GM12872 (cell line): ENCODE measurements around the gene ARF1.

ENCODE experiments used
- TF ChIP-seq, protein P1 (sequence below): IDR thresholded peaks from 3 replicates; pipeline ENCODE4 v1.5.1; 2011; ENCODE audit warnings: low read depth, mild to moderate bottlenecking, low read length, moderate library complexity; ENCODE audit not compliant: insufficient read depth

Gene ARF1

DNA sequence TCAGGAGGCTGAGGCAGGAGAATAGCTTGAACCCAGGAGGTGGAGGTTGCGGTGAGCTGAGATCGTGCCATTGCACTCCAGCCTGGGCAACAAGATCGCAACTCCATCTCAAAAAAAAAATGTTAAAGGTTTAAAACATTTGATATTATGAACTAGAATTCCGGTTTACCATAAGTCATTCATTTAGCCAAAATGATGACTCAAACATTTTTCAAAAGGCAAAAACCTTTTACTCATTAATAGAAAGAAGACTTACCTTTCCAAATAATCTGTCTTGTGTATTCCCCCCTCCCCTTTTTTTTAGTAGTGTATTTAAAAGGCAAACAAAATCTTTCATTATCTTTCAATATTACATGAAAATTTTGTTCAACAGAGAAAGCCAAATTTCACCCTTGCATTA lies 34.8 kb downstream of the ARF1 start:
- TF ChIP-seq, protein P1, sequence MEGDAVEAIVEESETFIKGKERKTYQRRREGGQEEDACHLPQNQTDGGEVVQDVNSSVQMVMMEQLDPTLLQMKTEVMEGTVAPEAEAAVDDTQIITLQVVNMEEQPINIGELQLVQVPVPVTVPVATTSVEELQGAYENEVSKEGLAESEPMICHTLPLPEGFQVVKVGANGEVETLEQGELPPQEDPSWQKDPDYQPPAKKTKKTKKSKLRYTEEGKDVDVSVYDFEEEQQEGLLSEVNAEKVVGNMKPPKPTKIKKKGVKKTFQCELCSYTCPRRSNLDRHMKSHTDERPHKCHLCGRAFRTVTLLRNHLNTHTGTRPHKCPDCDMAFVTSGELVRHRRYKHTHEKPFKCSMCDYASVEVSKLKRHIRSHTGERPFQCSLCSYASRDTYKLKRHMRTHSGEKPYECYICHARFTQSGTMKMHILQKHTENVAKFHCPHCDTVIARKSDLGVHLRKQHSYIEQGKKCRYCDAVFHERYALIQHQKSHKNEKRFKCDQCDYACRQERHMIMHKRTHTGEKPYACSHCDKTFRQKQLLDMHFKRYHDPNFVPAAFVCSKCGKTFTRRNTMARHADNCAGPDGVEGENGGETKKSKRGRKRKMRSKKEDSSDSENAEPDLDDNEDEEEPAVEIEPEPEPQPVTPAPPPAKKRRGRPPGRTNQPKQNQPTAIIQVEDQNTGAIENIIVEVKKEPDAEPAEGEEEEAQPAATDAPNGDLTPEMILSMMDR, result no peak

- TF ChIP-seq, protein P1, result no peak
These were observed 35.5 kb downstream of the ARF1 start for GRCh38 chr1:228118040-228118439.

DNA sequence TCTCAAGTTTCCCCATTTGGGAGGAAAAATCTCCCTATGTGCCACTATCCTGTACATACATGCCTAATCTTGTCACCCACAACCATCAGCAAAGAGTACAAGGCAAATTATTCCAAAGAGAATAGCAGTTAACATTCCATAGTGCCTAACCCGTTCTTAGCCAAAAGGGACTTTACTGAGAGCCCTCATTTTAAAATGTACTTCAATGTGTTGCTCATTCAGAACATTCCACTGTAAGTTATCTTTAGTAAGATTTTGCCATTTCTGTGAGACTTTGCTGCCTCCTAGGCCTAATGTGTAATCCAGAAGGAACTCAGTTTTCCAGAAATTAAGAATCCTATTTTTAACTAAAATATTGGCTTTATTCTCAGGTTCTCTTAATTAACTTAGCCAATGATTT lies 37.8 kb downstream of the ARF1 start:
- TF ChIP-seq, protein P1, result no peak

GRCh38 chr1:228120857-228121489 lies 38.5 kb downstream of the ARF1 start:
- TF ChIP-seq, protein P1, result no peak

DNA sequence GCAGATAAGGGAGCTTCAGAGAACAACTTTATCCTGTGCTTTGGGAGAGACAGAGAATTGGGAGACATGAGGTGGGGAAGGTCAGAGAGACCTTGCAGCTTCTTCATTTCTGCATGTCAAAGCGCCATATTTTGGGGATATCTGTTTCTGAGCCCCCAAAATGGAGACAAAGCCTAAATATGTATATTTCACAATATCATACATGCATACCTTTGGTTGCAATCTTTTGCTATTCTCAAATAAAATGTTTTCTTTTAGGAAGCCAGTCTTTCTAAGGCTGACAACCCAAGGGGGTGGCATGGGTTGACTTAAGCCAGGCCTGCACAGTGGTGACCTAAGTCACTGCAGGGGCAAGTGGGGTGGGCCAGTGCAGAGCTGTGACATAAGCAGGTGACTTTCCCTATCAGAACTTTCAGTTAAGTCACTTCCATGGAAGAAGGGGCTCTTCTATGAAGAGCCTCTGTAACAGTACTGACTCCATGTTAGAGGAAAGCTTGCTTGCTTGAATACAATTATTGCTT lies 40.5 kb downstream of the ARF1 start:
- TF ChIP-seq, protein P1, result no peak

GRCh38 chr1:228123505-228123904 lies 41.0 kb downstream of the ARF1 start:
- TF ChIP-seq, protein P1, result no peak

GRCh38 chr1:228125185-228125584 lies 42.7 kb downstream of the ARF1 start:
- TF ChIP-seq, protein P1, result no peak
